Loucy (cell line): ENCODE data around the gene CXCL3.
"Not testable (repeated sequence)": the region's sequence is repeated elsewhere in the genome, so short reads cannot be mapped to it uniquely, and the experiment has no call there.

Experiments
- EZH2phosphoT487 ChIP-seq: fragments of 200-600 bp; IDR thresholded peaks from 2 replicates; pipeline ENCODE4 v1.6.1; 2018; ENCODE audit warnings: antibody characterized with exemption, mild to moderate bottlenecking, moderate library complexity, borderline replicate concordance
- TF ChIP-seq, protein P1 (sequence below): fragments of 200-600 bp; sonication (generic); conservative IDR thresholded peaks from 2 replicates; pipeline ENCODE4 v1.5.1; 2014; ENCODE audit warnings: mild to moderate bottlenecking, antibody characterized with exemption, low read length

GRCh38 chr4:74079024-74079423 is 40.5 kb upstream of the CXCL3 start:
- TF ChIP-seq, protein P1, sequence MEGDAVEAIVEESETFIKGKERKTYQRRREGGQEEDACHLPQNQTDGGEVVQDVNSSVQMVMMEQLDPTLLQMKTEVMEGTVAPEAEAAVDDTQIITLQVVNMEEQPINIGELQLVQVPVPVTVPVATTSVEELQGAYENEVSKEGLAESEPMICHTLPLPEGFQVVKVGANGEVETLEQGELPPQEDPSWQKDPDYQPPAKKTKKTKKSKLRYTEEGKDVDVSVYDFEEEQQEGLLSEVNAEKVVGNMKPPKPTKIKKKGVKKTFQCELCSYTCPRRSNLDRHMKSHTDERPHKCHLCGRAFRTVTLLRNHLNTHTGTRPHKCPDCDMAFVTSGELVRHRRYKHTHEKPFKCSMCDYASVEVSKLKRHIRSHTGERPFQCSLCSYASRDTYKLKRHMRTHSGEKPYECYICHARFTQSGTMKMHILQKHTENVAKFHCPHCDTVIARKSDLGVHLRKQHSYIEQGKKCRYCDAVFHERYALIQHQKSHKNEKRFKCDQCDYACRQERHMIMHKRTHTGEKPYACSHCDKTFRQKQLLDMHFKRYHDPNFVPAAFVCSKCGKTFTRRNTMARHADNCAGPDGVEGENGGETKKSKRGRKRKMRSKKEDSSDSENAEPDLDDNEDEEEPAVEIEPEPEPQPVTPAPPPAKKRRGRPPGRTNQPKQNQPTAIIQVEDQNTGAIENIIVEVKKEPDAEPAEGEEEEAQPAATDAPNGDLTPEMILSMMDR, result not testable (repeated sequence)
- not testable (repeated sequence) for TF ChIP-seq EZH2phosphoT487
